HG03469 (cell line): Measurements from ENCODE around the gene TPCN1.

Experiments
- ATAC-seq: cut with Tn5 transposase; IDR thresholded peaks from one replicate; pipeline ENCODE4 v1.9.1; 2021; ENCODE audit warnings: mild to moderate bottlenecking, moderate library complexity, moderate number of reproducible peaks; ENCODE audit not compliant: unreplicated experiment

TPCN1 gene

DNA sequence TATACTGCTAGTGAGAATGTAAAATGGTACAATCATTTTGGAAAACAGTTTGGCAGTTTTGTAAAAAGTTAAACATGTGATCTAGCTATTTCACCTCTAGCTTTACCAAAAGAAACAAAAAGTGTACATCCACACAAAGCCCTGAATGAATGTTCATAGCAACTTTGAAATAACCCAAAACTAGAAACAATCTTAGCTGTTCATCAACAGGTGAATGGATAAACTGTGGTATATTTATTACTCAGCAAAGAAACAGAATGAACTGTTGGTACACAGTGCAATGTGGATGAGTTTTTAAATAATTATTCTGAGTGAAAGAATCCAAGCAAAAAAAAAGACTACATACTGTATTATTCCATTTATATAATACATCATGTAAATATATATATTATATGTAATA is 36.3 kb downstream of the TPCN1 start:
- ATAC-seq = no peak

DNA sequence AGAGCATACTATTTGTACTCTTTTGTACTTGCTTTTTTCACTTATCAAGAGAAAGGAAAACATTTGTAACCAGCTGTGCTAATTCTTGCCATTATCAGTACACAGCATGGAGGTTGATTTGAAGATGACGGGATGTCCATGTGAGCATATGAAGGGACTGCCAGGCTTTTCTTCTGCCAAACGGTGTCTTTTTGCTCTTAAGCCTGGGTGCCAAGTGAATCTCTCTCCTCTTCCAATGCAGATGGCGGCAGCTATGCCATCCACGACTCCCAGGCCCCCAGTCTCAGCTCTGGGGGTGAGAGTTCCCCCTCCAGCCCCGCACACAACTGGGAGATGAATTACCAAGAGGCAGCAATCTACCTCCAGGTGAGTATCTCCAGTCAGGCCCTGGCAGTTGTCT is 38.9 kb downstream of the TPCN1 start:
- ATAC-seq = no peak

DNA sequence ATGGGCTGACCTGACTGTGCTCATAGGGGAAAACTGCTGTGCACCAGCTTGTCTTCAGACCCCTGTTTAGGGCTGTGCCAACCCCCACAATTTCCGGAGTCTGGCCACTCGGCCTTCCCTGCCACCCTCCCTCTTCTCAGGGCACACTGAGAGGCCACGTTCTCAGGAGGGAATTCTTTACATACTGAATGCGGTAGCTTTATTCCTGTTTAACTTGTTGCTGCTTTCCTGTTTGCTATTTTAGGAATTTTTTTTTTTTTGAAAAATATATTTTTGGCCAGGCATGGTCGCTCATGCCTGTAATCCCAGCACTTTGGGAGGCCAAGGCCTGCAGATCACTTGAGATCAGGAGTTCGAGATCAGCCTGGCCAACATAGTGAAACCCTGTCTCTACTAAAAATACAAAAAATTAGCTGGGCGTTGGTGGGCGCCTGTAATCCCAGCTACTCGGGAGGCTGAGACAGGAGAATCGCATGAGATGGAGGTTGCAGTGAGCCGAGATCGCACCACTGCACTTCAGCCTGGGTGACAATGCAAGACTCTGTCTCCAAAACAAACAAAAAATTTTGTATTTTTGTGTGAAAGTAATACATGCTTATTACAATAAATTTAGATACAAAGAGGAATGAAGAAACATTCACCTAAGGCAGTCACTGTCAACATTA is 39.5 kb downstream of the TPCN1 start:
- no peak for ATAC-seq

DNA sequence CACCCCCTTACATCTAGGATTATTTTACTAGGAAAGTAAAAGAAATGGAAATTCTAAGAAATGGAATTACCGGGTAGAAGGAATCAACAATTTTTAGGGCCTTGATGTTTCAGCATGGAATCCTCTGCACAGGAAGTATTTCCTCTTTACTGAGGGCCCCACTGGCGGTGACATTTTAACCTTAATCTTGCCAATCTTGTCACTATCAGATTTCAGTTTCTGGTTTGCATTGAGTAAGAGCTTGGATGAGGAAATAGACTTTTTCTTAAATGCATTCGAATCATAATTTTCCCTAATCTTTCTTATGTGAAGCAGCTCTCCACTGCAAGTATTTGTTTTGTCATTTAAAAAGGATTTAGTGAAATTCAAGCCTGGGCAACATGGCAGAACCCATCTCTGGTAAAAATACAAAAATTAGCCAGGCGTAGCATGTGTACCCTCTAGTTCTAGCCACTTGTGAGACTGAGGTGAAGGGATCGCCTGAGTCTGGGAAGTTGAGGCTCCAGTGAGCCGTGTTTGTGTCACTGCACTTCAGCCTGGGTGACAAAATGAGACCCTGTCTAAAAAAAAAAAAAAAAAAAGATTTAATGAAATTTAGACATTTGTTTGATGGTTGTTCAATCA is 40.7 kb downstream of the TPCN1 start:
- no peak for ATAC-seq

DNA sequence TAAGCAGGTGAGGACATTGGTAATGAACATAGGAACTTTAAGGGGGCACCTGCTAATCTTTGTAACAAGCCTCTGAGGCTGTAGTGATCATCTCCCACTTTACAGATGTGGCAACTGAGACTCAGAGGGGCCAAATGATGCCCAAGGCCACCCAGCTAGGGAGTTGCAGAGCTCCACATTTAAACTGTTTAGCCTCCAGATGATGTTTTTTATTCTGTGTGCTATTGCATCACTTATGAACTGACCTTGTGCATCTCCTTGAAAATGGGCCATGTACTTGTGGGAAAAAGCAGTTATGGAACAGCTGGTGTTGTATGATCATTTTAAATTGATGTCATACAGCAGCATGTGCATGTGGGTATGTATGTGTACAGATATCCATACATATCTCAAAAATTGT is 41.4 kb downstream of the TPCN1 start:
- ATAC-seq = no peak

DNA sequence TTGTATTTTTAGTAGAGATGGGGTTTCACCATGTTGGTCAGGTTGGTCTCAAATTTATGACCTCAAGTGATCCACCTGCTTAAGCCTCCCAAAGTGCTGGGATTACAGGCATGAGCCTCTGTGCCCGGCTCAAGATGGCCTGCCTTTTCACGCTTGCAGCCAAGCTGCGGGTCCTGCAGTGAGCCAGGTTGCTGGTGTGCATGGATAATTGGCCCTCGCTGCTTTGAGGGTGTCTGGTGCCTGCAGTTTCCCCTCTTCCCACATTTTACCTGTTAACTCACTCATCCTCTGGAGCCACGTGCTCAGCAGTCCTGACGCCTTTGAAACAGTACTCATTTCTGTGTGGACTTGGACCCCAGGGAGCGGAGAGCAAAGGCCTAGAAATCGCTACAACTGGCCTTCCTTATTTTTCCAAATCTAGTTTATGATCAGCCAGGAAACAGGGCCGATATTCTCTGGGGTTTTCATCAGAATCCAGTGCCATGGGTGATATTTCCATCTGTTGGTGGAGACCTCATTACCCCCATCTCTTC is 42.2 kb downstream of the TPCN1 start:
- no peak for ATAC-seq

DNA sequence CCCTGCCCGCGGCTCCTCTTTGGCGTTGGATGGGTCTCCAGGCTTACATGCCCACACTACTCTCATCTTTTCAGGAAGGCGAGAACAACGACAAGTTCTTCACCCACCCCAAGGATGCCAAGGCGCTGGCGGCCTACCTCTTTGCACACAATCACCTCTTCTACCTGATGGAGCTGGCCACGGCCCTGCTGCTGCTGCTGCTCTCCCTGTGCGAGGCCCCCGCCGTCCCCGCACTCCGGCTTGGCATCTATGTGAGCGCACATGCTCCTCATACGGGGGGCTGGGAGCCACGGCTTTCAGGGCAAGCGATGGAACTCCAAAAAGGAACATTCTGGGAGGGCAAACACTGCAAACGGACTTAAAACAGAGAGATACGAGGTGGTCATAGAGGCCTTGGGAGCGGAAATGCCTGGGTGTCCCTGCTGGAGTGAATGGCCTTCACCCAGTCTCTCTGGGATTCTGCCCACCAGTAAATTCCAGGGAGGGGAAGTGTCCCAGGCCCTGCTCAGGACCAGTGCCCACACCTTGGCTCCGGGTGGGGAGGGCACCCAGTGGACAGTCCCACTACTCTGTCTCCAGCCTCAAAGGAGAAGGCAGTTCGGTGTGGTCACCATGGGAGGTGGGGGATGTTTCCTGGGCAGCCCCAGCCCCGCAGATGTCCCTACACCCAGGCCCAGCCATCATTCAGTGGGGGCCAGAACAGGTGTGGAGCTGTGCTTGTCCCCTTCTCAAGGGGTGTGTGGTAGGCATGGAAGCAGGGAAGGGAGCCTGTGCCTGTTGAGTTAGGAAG is 45.0 kb downstream of the TPCN1 start:
- ATAC-seq = no peak

DNA sequence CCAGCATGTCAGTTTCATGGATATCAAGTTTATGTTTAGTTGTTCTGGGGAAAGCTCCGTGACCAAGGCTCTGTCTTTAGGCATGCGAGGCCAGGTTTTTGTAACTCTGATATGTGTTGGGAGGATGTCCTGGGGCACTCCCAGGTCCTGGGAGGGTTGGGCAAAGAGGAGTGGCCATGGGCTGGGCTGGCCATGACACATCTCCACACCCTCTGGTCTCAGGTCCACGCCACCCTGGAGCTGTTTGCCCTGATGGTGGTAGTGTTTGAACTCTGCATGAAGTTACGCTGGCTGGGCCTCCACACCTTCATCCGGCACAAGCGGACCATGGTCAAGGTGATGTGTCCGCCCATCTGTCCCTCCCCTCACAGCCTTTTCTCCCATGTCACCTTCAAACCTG is 46.4 kb downstream of the TPCN1 start:
- no peak for ATAC-seq

DNA sequence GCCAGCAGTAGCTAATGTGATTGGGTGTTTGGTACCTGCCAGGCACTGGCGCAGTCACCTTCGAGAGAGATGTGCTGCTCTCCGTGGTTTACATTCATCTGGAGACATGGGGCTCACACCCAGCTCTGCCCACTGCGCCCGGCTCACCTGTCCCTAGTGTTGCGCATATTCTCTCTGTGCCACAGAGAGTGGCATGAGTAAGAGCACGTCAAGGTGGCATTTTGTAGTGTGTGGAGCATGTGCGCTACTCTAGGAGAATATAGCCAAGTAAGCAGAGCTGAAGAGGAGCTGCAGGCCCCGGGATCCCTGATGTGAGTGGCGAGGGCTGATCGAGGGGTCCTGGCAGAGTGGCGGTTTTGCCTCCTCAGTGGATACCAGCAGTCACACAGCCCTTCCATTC is 46.9 kb downstream of the TPCN1 start:
- no peak for ATAC-seq

DNA sequence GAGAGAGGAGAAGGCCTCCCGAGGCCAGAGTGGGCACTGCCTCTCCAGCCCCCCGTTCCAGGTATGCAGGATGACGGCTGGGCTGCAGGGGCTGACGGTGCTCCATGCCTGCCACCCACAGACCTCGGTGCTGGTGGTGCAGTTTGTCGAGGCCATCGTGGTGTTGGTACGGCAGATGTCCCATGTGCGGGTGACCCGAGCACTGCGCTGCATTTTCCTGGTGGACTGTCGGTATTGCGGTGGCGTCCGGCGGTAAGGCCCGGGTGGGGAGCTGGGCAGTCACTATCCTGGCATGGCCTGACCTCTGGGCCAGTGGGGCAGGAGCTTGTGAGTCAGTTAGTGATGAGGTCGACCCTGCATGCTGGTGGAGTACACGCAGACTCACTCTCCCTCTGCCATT is 47.4 kb downstream of the TPCN1 start:
- no peak for ATAC-seq

DNA sequence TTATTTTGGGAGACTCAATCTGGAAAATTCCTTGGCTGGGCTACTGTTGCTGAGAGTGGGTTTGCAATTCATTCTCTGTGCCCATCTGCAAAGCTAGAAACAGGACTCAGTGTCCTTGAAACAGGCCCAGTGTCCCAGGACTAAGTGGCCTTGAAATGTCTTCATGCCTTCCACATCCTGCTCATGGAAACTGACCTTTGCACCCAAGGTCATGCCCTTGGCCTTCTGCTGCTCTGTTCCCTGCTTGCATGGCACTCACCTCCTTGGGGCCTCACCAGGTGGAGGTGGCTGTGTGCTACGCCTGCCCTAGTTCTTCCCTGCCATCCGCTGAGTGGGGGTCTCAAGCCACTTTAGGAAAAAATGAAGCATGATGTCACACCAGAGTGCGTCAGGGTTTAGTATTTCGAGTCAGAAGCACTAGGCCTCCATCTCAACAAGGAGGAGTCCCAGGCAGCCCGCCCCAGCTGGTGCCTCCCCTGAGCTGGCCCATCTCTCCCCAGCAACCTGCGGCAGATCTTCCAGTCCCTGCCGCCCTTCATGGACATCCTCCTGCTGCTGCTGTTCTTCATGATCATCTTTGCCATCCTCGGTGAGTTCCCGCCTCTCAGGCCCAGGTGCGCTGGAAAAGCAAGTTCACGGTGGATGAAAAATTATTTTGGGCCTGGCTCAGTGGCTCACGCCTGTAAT is 48.1 kb downstream of the TPCN1 start:
- no peak for ATAC-seq

DNA sequence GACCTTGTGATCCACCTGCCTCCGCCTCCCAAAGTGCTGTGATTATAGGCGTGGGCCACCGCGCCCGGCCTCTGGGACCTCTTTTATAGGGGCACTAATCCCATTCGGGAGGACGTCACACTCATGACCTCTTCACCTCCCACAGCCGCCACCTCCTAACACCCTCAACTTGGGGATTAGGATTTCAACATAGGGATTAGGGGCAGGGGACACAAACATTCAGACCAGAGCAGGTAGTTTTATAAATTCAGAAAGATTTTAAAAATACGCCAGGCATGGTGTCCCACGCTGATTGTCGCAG is 49.4 kb downstream of the TPCN1 start:
- ATAC-seq = no peak

DNA sequence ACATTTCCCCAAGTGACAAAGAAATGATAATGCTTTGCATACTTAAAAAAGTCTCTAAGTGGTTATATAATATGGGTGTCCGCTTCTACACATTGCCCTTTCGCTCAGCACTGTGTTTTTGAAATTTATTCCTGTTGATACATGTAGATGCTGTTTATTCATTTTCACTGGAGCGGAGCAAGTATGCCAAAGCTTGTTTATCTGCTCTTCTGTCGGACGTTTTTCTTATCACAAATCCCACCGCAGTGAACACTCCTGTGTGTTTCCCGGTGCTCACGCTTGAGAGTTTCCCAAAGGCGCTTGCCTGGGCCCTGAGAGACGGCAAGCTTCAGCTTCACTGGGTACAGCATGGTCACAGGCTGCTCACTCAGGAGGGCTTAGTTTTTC is 50.2 kb downstream of the TPCN1 start:
- no peak for ATAC-seq

DNA sequence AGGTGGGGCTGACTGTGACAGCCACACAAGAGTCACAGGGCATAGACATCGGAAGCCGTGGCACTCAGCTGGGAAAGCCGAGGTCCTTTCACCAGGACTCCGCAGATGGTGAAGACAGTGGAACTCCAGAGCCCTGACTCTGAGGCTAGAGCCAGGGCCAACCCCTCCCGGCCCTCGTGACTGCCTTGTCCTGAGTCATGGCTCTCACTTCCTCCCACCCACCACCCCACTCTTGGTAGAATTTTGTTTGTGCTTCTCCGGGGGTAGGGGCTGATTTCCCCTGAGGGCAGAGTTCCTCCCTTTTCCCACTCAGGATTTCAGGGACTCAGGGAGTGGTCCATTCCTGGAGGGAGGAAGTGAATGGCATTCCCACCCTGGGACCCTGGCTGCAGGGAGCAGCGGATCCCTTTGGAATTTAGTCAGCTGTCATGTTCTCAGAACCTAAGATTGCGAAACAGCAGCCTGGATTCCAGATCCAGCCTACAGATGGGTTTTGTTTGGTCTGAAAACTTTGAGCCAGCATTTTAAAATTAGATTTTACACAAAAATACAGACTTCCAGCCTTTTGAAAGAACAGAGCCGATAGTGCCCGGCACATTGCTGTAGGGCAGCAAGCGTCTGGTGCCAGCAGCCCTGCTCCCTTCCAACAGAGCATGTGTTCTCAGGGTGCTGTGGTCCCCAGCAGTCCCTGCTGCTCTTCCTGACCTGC is 50.7 kb downstream of the TPCN1 start:
- no peak for ATAC-seq

DNA sequence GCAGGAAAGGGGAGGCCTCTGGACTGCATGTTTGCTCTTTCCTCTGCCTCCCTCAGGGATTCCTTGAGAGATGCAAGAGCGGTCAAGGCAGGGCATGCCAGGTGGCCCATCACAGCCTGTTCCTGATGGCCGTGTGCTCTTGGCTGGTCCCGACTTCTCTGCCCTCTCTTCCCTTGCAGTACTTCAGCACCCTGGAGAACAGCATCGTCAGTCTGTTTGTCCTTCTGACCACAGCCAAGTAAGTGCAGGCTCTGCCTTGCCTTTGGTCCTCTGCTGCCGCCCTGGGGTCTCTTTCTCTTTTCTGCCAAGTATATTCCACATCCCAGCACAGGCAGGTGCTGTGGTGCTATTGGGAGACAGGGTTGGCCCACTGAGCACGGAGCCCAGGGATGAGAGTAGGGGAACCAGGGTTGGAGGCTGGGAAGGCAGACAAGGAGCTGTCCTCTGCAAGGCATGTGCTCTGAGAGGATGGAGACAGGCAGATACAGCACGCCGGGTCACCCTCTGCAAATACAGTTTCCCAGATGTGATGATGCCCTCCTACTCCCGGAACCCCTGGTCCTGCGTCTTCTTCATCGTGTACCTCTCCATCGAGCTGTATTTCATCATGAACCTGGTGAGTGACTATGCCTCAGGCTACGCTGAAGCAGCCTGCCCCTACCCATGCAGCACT is 51.9 kb downstream of the TPCN1 start:
- ATAC-seq = no peak

DNA sequence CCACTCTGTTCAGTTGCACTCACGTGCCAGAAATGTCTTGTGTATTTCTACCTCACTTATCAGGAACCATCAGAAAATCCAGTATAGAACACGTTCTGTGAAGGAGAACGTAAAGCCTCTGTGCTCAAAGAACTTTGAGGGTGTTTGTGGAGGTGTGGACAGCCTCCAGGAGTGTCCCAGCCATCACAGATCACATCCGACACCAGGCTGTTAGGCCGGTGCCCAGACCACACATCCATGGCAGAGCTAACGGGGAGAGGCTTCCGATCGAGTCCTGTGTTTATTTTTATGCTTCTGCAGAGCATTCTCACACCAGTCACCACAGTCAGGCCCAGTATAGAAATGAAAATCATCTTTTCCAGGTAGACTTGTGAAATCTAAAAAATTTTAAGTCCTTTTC is 53.6 kb downstream of the TPCN1 start:
- no peak for ATAC-seq

DNA sequence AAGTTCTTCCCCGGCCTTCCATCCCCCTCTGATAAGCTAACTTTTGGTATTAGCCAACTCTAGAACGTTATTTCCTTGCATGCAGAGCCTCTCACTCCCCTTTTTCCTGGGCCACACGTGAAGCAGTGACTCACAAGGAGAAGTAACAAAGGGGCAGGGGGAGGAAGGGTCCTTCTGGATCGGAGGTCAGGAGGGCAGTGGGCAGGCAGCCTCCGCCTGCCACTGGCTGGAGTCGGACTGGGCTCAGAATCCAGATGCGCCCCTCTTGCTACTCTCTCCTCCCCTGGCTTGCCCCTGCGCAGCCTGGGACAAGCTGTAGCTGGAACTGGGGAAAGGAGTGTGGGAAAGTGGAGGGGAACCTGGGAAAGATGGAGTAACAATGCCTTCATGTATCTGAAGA is 55.0 kb downstream of the TPCN1 start:
- no peak for ATAC-seq

DNA sequence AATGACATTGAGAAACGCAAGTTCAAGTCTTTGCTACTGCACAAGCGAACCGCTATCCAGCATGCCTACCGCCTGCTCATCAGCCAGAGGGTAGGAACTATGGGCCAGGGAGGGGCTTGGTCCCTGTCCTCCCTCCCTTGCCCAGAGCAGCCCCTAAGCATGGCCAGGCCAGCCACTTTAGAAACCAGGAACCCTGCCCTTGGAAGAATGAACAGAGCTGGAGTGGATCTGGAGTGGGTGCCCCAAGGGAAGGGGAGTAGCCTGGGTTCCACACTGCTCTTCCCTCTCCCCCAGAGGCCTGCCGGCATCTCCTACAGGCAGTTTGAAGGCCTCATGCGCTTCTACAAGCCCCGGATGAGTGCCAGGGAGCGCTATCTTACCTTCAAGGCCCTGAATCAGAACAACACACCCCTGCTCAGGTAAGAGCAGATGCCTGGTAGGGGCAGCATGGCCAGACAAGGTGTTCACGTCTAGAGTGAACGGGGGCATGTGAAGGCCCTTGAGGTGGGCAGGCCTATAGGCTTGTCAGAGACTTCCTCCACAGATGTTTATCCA is 55.8 kb downstream of the TPCN1 start:
- no peak for ATAC-seq

DNA sequence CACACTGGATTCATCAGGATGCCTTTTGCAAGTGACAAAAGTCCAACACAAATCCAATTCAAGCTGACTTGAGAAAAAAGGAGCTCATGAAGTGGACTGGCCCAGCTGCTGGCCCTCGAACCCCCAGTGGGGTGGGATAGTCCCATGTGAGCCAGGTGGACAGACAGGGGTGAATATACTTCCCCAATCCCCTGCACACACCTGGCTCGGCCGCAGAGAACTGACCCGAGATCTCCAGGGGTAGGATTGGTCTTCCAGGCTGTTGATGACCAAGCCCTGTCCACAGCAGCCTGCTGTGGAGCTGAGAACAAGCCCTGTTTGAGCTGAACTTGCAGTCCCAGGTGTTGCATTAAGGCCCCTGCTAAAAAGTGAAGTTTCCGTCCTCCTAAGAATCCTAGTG is 56.2 kb downstream of the TPCN1 start:
- ATAC-seq = no peak

DNA sequence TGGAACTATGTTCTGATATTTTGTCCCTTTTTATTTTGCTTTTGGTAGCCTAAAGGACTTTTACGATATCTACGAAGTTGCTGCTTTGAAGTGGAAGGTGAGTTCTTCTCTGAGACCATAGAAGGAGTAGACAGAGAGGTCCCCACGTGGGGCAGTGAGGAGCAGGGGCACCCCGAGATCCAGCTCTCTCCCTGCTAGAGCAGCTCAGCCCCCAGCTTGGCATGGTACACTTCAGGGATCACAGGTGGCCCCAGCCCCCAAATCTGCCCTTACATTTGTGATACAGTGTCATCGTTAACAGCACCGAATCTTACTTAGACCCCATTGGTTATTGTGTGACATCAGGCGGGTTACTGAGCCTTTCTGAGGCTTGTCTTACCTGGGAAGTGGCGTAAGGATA is 56.9 kb downstream of the TPCN1 start:
- ATAC-seq = no peak
